Measurements from ENCODE around the gene PTPN18.
"Not testable (repeated sequence)": the region's sequence is repeated elsewhere in the genome, so short reads cannot be mapped to it uniquely, and the experiment has no call there.

The PTPN18 gene, protein sequence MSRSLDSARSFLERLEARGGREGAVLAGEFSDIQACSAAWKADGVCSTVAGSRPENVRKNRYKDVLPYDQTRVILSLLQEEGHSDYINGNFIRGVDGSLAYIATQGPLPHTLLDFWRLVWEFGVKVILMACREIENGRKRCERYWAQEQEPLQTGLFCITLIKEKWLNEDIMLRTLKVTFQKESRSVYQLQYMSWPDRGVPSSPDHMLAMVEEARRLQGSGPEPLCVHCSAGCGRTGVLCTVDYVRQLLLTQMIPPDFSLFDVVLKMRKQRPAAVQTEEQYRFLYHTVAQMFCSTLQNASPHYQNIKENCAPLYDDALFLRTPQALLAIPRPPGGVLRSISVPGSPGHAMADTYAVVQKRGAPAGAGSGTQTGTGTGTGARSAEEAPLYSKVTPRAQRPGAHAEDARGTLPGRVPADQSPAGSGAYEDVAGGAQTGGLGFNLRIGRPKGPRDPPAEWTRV

DNA sequence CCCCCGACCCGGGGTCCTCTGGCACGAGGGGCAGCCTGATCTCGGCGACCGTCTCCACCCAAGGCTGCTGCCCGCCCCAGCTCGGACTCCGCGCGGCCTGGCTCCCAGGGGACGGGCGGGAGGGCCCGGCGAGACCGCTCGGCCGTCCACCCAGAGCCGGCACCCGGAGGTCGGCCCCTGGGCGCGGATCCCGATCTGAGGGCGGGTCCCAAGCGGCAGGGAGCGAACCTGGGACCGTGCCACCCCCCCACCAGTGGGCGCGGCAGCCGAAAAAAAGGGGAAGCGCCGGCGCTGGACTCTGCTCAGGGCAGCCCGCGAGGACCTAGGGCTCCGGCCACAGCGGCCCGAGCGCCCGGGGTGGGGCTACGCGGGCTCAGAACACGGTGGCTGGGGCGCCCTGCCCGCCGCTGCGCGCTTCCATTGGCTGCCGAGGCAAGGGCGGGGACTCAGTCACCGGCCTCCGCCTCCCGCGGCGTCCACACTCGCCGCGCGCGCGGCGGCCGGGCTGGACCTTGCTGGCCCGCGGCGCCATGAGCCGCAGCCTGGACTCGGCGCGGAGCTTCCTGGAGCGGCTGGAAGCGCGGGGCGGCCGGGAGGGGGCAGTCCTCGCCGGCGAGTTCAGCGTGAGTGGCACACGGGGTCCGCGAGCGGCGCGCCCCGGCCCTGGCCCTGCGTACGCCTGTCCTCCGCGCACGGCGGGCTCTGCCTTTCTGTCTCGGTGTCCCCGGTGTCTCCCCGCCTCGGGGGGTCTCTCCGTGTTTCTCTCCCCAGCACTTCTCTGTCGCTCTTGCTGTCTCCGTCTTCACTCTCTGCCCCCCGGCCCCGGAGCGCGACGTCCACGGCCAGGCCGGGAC, at the start of gene PTPN18:
TSS of gene PTPN18 (plus strand) at position 479 of the 854 bp plus-strand sequence. CDS start at position 531, 52 bp downstream.
- DNase-seq, result peak; percentile 89

DNA sequence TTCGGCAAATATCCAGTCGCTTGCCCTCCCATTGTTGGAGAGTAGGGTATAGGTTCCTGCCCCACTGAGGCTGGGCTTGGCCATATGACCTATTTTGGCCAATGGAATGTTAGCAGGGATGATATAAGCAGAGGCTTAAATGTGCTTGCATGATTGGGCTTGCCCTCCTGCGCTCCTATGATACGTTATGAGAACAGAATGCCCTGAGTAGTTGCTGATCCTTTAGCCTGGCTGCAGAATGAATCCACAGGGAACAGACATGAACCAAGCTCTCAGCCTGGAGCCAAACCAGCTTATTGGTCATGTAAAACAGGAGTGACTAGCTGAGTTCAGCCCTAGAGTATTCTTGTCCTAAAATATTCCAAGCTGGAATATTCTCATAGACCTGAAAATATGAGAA, 48.0 kb upstream of the PTPN18 start:
- DNase-seq, result no peak

DNA sequence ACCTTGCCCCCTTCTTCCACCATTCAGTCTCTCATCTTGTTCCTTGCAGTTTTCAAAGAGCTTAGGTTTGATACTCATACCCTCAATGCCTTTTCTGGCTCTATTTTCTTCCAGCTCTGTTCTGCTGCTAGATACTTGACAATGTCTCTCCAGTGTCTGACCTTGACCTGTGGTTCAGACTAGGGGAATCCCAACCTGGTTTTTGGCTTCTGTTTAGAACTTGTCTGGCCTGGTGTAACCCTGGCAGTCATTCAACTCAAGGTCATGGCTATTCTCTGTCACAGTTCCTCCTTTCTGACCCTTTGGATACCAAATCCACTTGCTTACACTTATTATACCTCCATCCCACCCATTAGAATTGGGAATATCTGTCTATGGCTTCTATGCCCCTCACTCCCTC, 45.0 kb upstream of the PTPN18 start:
- DNase-seq, result no peak

DNA sequence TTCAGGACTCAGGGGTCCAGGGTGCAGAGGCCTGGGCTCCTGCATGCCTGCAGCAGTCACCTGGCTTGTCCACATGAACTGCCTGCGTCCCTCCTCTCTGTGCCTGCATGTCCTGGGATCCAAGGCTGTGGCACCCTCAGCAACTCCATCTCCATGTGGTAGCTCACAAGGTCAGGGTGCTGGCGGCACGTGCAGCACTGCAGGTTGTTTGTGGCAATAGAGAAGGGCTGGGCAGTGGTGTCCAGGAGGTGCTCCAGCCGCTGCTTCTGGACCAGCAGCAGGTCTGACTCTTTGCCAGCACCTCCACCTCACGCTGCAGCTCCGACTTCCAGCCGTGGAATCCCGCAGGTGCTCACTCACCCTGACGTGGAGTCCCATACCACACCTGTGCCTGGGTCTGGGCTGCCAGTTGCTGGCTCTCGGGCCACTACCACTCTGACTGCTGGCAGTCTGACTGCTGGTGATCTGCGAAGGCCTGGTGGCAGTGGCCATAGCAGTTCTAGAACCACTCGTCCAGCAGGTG, 42.0 kb upstream of the PTPN18 start:
- DNase-seq, result no peak

DNA sequence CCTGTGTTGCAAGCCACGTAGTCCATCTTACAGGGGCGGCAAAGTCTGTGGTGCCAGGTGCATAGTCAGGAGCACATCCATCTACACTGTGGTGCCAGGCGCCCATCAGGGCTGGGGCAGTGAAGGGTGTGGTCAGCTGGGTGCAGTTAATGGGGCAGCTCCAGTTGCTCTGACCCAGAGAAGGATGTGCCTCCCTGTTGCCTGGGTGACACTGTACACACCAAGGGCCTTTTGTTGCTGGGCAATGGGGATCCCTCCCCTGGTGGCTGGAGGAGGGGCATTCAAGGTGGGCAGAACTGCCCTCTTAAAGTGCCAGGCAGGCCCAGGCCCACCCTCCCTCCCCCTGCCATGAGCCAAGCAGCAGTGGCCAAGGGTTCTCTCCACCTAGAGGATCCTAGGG, 41.5 kb upstream of the PTPN18 start:
- peak; percentile 32 for DNase-seq

DNA sequence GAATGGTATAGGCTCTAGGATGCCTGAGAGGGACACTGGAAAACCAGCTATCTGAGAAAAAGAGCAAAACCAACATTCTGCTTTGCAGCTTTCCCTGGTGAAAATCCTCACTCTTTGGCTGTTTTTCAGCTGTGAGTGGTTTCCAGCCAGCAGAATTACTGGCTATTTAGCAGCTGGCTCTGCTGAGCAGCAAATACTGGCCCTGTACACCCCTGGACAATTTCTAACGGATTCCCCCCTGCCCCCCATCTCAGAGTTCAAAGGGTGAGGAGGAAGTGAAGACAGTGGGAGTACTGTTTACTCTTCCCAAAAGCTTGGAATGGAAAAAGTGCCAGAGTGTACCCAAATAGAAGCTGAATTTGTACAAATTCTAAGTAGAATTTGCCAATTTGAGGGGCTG, 39.3 kb upstream of the PTPN18 start:
- no peak for DNase-seq

DNA sequence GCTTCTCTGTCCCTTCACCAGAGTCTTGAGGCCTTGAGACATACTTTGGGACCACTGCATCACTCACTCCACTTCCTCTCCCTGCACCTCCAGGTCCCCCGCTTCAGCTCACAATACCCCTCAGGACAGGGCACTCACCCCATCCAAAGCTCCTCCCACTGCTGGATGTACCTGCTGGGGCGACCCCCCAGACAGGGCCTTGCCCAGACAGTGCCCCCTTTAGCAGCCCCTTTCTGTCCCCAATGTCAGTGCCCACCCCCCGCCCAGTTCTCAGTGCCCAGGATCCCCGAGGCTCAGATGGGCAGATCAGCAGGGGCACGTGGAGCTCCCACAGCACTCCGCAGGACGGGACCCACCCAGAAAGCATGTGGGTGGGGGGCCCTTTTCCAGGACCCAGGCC, 37.0 kb upstream of the PTPN18 start:
- no peak for DNase-seq

DNA sequence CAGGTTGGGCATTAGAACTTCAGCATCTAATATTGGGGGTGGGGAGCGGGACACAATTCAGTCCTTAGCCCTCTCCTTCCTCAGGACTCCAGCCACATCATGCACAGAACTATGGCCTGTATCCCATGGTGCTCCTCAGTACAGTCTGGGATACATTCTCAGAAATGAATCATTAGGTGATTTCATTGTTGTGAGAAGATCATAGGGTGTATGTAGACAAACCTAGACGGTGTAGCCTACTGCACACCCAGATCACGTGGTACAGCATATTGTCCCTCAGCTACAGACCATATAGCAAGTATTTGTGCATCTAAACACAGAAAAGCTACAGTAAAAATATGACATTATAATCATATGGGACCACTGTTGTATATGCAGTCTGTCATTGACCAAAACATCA, 36.3 kb upstream of the PTPN18 start:
- DNase-seq, result no peak

DNA sequence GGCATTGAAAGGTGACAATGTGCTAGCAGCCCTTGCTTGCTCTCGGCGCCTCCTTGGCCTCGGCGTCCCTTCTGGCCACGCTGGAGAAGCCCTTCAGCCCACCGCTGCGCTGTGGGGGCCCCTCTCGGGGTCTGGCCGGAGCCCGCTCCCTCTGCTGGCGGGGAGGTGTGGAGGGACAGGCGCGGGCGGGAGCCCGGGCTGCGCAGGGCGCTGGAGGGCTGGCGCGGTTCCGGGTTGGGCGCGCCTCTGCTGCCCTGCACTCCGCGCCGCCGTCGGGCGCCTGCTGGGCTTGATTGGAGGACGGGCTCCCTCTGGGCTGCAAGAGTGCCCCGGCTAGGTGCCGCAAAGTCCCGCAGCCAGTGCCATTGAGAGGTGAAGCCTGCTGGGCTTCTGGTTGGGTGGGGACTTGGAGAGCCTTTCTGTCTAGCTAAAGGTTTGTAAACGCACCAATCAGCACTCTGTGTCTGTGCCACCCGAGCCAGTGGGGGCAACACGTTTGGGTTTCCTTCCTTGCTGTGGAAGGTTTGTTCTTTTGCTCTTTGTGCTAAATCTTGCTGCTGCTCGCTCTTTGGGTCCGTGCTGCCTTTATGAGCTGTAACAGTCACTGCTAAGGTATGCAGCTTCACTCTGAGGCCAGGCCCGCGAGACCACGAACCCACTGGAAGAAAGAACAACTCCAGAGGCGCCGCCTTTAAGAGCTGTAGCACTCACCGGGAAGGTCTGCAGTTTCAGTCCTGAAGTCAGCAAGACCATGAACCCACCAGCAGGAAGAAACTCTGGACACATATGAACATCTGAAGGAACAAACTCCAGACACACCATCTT, 27.9 kb upstream of the PTPN18 start:
- DNase-seq, result peak; percentile 68

DNA sequence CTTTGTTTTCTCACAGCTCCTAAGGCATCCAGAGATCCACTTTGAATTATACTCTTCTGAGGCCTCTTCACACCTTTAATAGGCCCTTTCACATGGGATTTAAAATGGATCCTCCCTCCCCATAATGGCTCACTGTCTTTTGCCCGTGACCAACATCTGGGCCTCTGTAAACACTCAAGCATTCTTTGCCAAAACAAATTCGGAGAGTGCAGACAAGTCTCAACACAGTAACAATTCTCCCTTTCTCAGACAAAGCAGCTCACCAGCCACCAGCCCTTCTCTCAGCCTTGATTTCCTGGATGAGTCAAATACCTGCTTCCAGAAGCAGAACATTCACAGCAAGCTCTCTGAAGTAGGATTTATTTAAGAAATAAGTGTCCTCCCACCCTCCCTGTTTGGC, 27.1 kb upstream of the PTPN18 start:
- no peak for DNase-seq

DNA sequence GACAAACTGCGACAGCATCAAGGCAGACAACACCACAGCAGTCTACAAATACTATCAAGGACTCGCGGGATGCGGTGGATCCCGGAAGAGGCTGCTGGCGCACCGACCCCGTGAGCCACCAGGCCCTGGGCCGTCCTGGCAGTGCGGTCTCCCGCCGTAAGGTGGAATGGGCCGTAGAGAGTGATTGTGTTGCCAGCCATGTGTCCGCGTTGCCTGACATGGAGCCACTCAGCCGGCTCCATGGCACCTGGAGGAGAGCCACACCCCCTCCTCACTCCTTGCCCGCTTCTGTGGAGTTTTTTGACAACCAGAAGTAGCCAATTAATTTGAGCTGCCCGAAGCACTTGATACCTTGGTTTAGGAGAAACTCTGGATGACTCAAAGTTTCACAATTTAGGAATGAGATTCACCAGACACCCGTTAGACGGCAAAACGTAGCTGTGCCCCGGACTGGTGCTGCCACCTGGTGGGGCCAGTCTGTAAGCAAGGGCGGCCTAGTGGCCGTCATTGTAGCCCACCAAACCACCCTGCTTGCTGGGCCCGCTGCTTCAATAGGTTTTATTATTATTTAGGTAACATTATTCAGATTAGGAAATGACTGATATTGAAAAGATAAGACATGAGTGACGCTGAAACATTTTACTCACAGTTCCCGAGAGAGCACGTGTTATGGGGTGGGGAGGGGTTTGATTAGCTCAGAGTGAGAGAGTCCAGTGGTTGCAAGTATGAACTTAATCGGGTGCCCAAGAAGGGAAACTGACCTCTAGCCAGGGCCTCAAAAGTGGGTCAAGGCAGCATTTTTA, 23.4 kb upstream of the PTPN18 start:
- DNase-seq, result peak; percentile 65

DNA sequence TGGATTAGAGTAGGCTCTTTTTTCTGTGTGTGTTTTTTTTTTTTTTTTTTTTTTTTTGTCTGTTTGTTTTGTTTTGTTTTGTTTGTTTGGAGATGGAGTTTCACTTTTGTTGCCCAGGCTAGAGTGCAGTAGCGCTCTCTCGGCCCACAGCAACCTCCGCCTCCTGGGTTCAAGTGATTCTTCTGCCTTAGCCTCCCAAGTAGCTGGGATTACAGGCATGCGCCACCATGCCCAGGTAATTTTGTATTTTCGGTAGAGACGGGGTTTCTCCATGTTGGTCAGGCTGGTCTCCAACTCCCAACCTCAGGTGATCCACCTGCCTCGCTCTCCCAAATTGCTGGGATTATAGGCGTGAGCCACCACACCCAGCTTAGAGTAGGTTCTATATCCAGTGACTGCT, 22.6 kb upstream of the PTPN18 start:
- not testable (repeated sequence) for DNase-seq

DNA sequence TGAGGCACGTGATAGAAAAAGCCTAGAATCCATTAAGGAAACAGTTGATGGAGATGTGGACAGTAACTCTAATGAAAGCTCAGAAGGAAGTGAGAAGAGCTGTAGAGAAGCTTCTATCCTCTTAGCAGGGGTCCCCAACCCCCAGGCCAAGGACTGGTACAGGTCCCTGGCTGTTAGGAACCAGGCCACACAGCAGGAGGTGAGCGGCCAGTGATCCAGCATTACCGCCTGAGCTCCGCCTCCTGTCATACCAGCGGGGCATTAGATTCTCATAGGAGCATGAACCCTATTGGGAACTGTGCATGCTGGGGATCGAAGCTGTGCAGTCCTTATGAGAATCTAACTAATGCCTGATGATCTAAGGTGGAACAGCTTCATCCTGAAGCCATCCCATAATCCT, 21.8 kb upstream of the PTPN18 start:
- no peak for DNase-seq

DNA sequence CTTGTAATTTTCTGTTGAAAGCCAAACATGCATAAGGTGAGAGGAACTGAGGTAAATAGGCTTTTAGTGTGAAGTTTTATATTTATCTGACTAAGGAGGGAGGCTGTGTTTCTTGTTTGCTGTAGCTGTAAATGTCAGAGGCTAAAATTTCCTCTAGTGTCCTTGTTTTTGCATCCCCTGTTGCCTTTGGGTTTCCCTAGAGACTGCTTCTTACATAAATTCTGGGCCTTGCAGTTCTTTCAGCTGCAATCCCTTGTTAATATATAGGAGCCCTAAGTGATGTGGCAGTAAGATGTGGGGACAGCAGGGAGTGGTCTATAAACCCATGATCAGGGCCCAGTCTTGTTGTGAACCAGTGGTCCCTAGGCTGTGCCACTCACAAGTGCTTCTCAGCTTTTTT, 20.6 kb upstream of the PTPN18 start:
- DNase-seq, result no peak

DNA sequence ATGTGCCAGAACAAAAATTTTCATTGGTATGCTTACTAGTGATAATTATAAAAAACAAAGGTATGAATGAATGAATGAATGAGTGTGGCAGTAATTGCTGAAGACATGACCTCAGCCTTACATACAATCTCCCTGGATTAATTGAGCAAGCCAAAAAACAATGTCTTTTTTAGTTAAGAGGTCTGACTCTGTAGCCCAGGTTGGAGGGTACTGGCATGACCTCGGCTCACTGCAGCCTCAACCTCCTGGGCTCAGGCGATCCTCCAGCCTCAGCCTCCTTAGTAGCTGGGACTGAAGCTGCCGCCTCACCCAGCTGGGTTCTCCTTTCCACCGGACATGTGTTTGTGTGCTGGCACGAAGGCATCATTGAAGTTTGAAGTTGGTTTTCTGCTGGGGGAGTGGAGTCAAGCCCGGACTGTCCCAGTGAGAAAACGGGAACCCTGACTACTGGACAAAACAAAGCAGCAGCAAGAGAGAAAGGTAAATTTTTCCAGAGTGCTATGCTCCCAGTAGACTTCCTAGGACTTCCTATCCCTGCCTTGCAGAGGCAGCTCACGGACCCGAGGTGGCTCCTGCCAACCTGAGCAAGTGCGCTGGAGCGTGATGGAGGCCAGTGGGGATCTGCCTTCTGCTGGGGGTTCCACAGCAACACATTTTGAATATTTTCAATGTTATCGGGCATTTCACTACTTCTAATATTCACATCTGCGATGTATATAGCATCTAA, 19.5 kb upstream of the PTPN18 start:
- DNase-seq, result peak; percentile 70

DNA sequence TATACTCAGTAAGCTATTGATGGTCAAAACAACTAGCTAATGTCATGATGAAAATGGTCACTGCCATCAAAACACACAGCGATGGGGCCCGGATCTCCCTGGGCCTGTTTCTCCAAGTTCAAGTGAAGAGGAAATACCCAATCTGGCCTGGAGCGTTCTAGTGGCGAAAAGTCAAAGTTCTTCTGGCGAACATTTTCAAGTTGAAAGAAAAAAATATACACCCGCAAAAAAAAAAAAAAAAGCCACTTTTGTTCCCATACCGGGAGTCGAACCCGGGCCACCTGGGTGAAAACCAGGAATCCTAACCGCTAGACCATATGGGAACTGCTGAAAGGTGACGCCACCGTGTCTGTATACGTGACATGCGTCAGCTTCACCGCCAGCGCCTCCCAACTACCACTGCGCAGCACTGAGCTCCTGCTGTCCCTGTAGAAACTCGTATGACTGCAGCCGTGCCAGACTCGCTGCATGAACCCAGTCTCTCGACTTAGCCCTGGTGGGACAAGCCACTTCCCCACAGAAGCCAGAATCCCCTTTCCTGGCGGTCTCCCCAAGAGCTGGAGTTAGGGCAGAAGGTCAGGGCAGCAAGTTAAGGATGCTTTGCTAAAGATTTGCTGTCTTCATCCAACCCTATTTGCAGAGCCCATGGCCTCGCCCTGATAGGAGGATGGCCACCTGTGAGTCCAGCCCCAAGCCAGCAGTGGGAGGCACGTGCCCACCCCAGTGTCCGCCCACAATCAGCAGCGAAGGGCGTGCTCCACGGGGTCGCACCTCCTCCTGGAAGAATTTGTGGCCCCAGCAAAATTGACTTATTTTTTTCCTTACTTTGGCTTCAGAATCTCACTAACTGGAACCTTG, 18.8 kb upstream of the PTPN18 start:
- DNase-seq, result peak; percentile 91

DNA sequence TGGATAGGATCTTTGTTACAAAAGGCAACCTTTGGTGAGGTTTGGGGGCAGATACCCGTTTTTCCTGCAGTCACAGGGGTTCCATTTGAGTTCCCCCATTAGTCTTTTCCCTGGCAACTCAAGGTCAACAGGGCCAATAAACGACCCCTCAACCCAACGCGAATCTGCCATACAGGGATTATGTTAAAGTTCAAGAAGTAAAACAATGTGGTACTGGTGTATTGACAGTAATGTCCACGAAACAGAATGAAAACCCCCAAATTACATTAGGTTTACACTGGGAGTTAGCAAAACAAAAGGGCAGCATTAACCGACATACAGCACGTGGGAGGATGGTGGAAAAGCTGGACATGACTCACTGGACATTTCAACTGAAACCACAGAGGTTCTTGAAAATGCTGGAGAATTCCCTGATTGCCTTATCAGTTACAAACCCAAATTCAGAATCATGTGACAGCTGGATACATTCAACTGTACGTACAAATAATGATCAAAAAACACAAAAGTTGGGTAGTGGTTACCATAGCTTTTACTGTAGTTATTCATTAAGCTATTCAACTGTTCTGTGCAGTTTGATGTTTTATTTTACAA, 18.0 kb upstream of the PTPN18 start:
- no peak for DNase-seq

DNA sequence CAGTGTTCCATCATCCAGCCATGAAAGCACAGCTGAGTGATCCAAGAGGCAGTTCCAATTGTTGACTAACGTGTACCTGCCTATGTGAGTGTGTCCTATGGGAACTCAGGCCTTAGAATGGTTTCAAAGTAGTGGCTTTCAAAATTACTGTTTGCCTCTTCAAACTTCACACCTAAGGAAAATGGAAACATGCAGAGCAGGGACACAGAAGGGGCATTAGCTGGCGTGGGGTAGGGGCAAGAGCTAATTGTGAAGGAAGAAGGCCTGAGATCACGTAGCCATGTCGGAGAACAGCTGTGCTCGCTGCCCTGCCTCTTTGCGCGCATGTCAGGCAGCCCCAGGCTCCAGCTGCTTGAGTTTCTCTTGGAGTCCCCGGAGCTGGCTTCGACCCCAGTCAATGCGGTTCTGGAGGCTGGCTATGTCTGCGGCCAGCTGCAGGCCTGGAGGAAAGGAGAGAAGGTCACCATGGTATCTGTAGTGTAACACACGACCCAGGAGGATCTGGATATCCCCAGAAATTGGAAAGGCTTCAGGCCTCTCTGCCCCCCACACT, 17.0 kb upstream of the PTPN18 start:
- DNase-seq, result no peak
